Loucy (cell line): ENCODE measurements around the gene ETFA.

Source experiments
- EZH2phosphoT487 ChIP-seq: fragments of 200-600 bp; IDR thresholded peaks from 2 replicates; pipeline ENCODE4 v1.6.1; 2018; ENCODE audit warnings: antibody characterized with exemption, mild to moderate bottlenecking, moderate library complexity, borderline replicate concordance
- TF ChIP-seq, protein P1 (sequence below): fragments of 200-600 bp; sonication (generic); conservative IDR thresholded peaks from 2 replicates; pipeline ENCODE4 v1.5.1; 2014; ENCODE audit warnings: mild to moderate bottlenecking, antibody characterized with exemption, low read length

DNA sequence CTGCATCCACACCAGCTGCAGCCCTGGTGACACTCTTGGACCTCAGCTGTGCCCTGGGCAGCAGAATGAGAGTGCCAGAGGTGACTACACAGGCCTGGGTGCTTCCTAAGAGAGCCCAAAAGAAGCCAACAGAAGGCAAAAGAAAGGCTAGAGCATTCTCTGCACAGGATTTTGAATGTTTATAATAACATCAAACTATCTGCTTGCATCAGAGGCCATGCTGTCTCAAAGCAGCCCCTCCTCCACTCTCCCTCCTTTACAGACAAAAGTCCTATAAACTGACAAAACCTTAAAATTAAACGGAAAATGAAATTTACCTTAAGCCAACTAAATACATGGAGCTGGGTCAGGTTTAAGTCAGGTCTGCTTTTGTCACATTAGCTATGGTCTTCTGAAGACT is 95.6 kb downstream of the ETFA start:
- TF ChIP-seq, protein P1, sequence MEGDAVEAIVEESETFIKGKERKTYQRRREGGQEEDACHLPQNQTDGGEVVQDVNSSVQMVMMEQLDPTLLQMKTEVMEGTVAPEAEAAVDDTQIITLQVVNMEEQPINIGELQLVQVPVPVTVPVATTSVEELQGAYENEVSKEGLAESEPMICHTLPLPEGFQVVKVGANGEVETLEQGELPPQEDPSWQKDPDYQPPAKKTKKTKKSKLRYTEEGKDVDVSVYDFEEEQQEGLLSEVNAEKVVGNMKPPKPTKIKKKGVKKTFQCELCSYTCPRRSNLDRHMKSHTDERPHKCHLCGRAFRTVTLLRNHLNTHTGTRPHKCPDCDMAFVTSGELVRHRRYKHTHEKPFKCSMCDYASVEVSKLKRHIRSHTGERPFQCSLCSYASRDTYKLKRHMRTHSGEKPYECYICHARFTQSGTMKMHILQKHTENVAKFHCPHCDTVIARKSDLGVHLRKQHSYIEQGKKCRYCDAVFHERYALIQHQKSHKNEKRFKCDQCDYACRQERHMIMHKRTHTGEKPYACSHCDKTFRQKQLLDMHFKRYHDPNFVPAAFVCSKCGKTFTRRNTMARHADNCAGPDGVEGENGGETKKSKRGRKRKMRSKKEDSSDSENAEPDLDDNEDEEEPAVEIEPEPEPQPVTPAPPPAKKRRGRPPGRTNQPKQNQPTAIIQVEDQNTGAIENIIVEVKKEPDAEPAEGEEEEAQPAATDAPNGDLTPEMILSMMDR, result no peak
- TF ChIP-seq EZH2phosphoT487, result no peak
